ENCODE results near the gene PCMT1.

GRCh38 chr6:149833651-149834050 is 84.1 kb downstream of the PCMT1 start:
- TF ChIP-seq POLR2A (IDR thresholded peaks at IDR 0.05) (no peak), CTCF (IDR thresholded peaks at IDR 0.05) (no peak), EP300 (IDR thresholded peaks at IDR 0.05) (no peak), POLR2AphosphoS5 (IDR thresholded peaks at IDR 0.05) (no peak)
